IPS-18c (cell line): ENCODE data around the gene PANK3.
"Not testable (repeated sequence)": the region's sequence is repeated elsewhere in the genome, so short reads cannot be mapped to it uniquely, and the experiment has no call there.

Source experiments
- H3K4me3 ChIP-seq: 2 replicates; pipeline ENCODE4 v1.7.0; 2013; ENCODE audit warnings: low read depth, mild to moderate bottlenecking, low read length, moderate library complexity; ENCODE audit not compliant: insufficient read depth
- H3K9me3 ChIP-seq: one replicate; pipeline ENCODE4 v1.6.1; 2013; ENCODE audit warnings: mild to moderate bottlenecking, low read length, moderate library complexity; ENCODE audit not compliant: control insufficient read depth, insufficient read depth

Gene PANK3

GRCh38 chr5:168574156-168574555 is 5.0 kb downstream of the PANK3 start:
- H3K4me3 ChIP-seq, H3K9me3 ChIP-seq: not testable (repeated sequence)

DNA sequence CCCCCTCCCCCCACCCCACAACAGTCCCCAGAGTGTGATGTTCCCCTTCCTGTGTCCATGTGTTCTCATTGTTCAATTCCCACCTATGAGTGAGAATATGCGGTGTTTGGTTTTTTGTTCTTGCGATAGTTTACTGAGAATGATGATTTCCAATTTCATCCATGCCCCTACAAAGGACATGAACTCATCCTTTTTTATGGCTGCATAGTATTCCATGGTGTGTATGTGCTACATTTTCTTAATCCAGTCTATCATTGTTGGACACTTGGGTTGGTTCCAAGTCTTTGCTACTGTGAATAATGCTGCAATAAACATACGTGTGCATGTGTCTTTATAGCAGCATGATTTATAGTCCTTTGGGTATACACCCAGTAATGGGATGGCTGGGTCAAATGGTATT is 5.5 kb downstream of the PANK3 start:
- not testable (repeated sequence) for H3K9me3 ChIP-seq, H3K4me3 ChIP-seq

GRCh38 chr5:168570490-168571328 is 8.5 kb downstream of the PANK3 start:
- H3K4me3 ChIP-seq = no peak overlapping the region
- H3K9me3 ChIP-seq = no peaks in the 10 kb centered on the region

DNA sequence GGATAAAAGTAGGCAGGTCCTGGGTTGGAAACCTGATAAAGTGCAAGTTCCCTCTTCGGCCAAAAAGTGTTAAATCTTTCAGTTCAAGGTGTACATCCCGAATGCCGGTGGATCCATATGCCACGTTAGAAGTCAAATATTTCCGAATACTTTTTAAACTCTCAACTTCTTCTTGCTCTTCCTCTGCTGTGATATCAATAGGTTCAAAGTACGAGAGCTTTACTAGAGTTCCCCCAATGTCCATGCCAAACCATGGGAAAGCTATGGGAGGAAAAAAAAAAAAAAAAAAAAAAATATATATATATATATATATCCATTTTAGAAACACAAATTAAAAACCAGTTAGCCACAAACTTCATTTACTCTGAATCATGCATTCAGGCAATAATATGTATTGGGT is 10.4 kb downstream of the PANK3 start:
- H3K9me3 ChIP-seq = no peaks in the 10 kb centered on the region
- no peak overlapping the region for H3K4me3 ChIP-seq

DNA sequence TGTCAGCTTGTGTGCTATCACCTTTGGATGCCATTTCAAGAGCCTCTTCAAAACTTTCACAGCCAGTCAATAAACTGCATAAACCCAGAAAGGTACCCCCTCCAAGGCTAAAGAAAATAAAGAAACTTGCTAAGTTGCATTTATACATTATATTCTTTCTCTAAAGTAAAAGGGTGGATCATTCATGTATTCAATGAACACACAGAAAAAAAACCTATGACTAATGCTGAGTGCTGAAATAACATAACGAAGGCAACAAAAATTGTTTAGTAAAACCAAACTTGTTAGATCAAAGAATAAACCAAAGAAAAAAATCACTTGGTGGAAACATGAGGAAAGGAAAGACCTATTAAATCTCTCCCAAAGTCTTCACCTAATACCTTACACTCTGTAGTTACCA is 15.2 kb downstream of the PANK3 start:
- Histone ChIP-seq H3K4me3 (no peak overlapping the region), H3K9me3 (no peaks in the 10 kb centered on the region)

DNA sequence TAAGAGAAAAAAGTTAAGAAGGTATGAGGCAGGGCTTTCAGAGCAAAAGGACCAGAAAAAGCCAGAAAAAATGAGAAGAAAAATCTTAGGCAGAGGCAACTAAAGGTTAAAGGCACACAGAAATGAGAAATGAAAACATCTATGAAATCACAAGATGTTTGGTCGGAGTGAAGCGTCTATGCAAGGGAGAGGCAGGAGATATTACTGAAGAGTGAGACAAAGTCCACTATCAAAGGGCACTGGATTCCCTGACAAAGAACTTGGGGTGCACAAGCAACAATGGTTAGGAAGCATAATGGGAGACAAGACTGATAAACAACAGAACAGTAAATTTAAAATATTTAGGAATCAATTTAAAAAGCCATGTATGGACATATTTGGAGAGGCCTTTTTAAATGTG is 16.9 kb downstream of the PANK3 start:
- no peaks in the 10 kb centered on the region for H3K9me3 ChIP-seq
- H3K4me3 ChIP-seq = no peak overlapping the region

DNA sequence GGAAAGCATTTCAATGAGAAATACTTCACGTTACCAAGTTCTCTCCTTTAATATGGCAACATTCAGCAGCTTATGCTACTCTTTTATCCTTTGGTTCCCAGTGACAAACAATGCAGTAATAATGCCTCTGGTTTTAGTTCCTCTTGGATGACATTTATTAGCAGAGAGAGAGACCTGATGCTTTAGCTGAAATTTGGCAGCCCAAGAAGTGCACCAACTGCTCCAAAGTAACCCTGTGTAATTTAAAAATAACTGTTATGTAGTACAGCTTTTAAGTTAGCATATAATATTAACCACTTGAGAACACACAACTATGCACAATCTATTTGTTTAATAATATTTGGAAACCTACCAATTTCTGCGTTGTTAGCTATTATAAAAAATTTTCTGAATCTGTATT is 21.8 kb downstream of the PANK3 start:
- Histone ChIP-seq H3K4me3 (no peak overlapping the region), H3K9me3 (no peaks in the 10 kb centered on the region)

DNA sequence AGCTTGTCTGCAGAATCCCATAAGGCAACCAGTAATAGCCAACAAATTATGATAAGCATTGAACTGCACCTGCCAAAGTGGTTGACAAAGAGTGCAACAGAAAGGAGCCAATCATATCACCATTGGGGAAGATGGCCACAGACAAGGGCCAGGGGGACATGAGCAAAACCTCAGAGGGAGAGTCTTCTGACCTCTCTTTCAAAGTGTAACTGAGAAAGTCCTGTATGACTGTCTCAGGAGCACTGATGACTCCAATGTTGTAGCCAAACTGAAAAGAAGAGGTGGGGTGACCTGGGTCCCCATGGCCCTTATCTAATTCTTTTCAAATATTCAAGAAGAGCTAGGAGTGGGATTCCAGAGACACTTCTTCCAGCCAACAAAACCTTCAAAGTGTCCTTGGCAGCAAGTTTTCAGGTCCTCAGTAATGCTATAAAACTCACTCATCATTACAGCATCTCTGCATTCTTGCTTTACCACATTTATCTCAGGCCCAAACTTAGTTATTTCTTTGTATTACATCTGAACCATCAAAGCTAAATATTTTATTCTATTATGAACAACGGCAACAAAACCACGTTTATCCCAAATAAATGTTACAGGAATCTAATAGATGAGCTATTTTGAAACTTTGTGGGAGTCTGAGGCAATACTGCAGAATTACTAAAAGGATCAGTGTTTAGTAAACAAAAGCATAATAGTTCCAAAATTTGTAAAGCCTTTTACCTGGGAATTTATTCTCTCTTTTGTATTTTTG is 25.6 kb downstream of the PANK3 start:
- Histone ChIP-seq H3K4me3 (no peak overlapping the region), H3K9me3 (no peaks in the 10 kb centered on the region)

- Histone ChIP-seq H3K9me3 (no peaks in the 10 kb centered on the region), H3K4me3 (no peak overlapping the region)
These were observed 27.0 kb downstream of the PANK3 start for GRCh38 chr5:168552146-168552545.

GRCh38 chr5:168550656-168551055 is 28.5 kb downstream of the PANK3 start:
- no peak overlapping the region for H3K4me3 ChIP-seq
- no peaks in the 10 kb centered on the region for H3K9me3 ChIP-seq

DNA sequence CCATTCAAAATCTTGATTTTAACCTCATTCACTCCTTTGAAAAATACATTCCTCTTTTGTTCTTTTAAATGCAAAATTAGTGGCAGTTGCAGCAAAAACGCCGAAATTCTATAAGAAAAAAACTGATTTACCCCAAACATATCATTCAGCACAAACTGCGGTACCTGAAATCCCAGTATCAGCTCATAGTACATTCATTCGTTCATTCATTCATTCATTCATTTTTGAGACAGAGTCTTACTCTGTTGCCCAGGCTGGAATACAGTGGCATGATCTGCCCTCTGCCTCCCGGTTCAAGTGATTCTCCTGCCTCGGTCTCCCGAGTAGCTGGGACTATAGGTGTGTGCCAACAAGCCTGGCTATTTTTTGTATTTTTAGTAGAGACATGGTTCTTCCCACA is 29.6 kb downstream of the PANK3 start:
- Histone ChIP-seq H3K4me3 (no peak overlapping the region), H3K9me3 (no peaks in the 10 kb centered on the region)

- Histone ChIP-seq H3K4me3 (no peak overlapping the region), H3K9me3 (no peaks in the 10 kb centered on the region)
These were observed 42.0 kb downstream of the PANK3 start for GRCh38 chr5:168537176-168537575.

DNA sequence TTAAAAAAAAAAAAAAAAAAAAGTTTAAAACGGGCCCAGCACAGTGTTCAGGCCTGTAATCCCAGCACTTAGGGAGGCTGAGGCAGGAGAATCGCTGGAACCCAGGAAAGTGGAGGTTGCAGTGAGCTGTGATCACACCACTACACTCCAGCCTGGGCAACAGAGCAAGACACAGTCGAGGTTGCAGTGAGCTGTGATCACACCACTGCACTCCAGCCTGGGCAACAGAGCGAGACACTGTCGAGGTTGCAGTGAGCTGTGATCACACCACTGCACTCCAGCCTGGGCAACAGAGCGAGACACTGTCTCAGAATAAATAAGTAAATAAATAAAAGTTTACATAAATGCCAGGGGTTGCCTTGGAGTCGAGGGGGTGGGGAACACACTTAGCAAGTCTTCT is 44.8 kb downstream of the PANK3 start:
- H3K9me3 ChIP-seq, H3K4me3 ChIP-seq: not testable (repeated sequence)

DNA sequence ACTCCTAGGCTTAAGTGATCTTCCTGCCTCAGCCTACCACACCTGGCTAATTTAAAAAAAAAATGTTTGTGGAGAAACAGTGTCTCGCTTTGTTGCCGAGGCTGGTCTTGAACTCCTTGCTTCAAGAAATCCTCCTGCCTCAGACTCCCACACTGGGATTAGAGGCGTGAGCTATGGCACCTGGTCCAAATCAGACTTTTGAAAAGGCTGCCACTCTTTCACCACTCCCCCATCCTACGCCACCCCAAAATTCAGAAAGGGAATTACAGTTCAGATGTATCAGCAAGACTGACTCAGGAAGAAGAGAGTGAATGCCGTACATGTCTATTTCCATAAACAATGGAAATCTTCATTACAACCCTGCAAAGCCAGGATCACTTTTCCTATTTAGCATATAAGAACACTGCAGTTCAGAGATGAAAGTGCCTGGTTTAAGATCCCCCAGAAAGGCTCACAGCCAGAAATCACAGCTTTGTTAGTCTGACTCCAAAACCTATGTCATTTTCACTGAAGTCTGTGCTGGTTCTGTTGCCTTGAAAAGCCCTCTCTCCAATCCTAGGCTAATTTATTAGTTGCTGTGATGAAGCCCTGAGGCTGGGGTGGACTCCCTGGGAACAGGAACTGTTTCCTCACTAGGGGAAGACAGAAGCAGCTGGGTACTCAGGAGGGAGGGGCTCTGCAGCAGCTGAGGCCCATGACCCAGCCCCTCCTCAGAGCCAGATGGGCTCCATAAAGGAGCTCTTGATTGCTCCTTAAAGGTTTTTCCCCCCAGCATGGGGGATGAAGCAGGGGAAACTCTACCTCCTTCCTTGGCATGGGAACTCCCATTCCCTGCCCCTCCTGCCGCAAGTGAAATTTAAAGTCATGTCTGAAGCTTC is 46.9 kb downstream of the PANK3 start:
- H3K9me3 ChIP-seq = no peaks in the 10 kb centered on the region

DNA sequence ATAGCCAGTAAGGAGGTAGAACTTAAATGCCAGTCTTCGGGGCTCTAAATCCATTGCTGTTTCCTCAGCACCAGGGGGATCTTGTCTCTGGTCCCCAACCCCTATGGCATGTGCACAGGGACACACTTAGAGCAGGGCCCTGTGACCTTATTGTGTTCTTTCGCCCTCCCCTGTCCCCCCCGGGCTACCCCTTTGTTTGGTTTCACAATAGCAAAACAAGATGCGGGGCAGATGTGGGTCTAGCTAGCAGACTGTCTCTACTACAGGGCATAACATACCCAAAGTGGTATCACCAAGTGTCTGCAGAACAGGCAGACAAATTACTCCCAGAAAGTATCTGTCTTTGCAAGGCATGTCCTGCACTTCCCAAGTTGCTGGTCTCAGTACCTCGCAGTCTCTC is 48.0 kb downstream of the PANK3 start:
- H3K4me3 ChIP-seq = no peak overlapping the region
- H3K9me3 ChIP-seq = no peaks in the 10 kb centered on the region

More for the DNA sequence above, 46.9 kb downstream of the PANK3 start:
- no peak overlapping the region for H3K4me3 ChIP-seq

- Histone ChIP-seq H3K4me3 (no peak overlapping the region), H3K9me3 (no peaks in the 10 kb centered on the region)
These were observed 48.5 kb downstream of the PANK3 start for GRCh38 chr5:168530621-168531150.
